Measurements from ENCODE around the gene PKP2.

Gene PKP2

GRCh38 chr12:32854716-32855115, 41.9 kb downstream of the PKP2 start:
- in situ Hi-C loops (cut with HindIII; ENCODE audit: low sequenced_read_pairs), result no loop called here
- no peak for DNase-seq (ENCODE audit: low read depth)
- H3K4me3 ChIP-seq (ENCODE audit: low read depth, low read length), result no peak overlapping the region
- TF ChIP-seq CTCF (IDR thresholded peaks at IDR 0.05; ENCODE audit: low read depth, low read length, missing control alignments), result no peak

- no peak overlapping the region for H3K4me3 ChIP-seq (ENCODE audit: low read depth, low read length)
- no peak for TF ChIP-seq CTCF (IDR thresholded peaks at IDR 0.05; ENCODE audit: low read depth, low read length, missing control alignments)
- no peak for DNase-seq (ENCODE audit: low read depth)
- in situ Hi-C loops (cut with HindIII; ENCODE audit: low sequenced_read_pairs), result no loop called here
These were observed 42.5 kb downstream of the PKP2 start for GRCh38 chr12:32854097-32854496.

DNA sequence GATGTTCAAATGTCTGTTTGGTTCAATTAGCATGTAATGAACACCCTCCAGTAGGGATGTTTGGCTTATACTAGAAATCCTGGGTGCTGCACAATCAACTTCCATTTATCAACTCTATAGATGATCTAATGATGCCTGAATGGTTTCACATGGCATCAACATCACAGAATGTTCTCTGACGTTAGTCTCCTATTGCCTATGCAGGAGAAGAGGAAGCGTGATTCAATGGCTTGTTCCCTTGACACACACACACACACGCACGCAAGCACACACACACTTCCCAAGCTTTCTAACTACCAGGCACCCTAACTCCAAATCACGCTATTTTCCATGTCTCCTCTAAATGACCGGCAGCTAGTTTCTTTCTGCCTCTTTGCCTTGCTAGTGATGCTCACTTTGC, 49.3 kb downstream of the PKP2 start:
- DNase-seq (ENCODE audit: low read depth), result no peak
- in situ Hi-C loops (cut with HindIII; ENCODE audit: low sequenced_read_pairs), result no loop called here
- TF ChIP-seq CTCF (IDR thresholded peaks at IDR 0.05; ENCODE audit: low read depth, low read length, missing control alignments), result no peak
- no peak overlapping the region for H3K4me3 ChIP-seq (ENCODE audit: low read depth, low read length)

GRCh38 chr12:32846053-32846452, 50.5 kb downstream of the PKP2 start:
- DNase-seq (ENCODE audit: low read depth), result no peak
- TF ChIP-seq CTCF (IDR thresholded peaks at IDR 0.05; ENCODE audit: low read depth, low read length, missing control alignments), result no peak
- H3K4me3 ChIP-seq (ENCODE audit: low read depth, low read length), result no peak overlapping the region
- in situ Hi-C loops (cut with HindIII; ENCODE audit: low sequenced_read_pairs), result no loop called here

GRCh38 chr12:32843528-32844095, 53.0 kb downstream of the PKP2 start:
- H3K4me3 ChIP-seq (ENCODE audit: low read depth, low read length), result no peak overlapping the region
- in situ Hi-C loops (cut with HindIII; ENCODE audit: low sequenced_read_pairs), result no loop called here
- no peak for TF ChIP-seq CTCF (IDR thresholded peaks at IDR 0.05; ENCODE audit: low read depth, low read length, missing control alignments)
- no peak for DNase-seq (ENCODE audit: low read depth)

- H3K4me3 ChIP-seq (ENCODE audit: low read depth, low read length), result no peak overlapping the region
- no peak for DNase-seq (ENCODE audit: low read depth)
- in situ Hi-C loops (cut with HindIII; ENCODE audit: low sequenced_read_pairs), result no loop called here
- no peak for TF ChIP-seq CTCF (IDR thresholded peaks at IDR 0.05; ENCODE audit: low read depth, low read length, missing control alignments)
These were observed 55.5 kb downstream of the PKP2 start for GRCh38 chr12:32841061-32841460.

- no peak overlapping the region for H3K4me3 ChIP-seq (ENCODE audit: low read depth, low read length)
- no peak for TF ChIP-seq CTCF (IDR thresholded peaks at IDR 0.05; ENCODE audit: low read depth, low read length, missing control alignments)
- in situ Hi-C loops (cut with HindIII; ENCODE audit: low sequenced_read_pairs), result no loop called here
- DNase-seq (ENCODE audit: low read depth), result no peak
These were observed 56.7 kb downstream of the PKP2 start for GRCh38 chr12:32839828-32840227.

Data from astrocyte of the cerebellum (primary cell).